GM12878 (cell line): Measurements from ENCODE around the gene CACNA2D1. TPM values are rescaled to one million over a fixed set of nuclear protein-coding genes. Genes with fewer than 3 reads are reported as not detected.

Experiments
- ATAC-seq: fragments of 200-7000 bp; cut with Tn5 transposase; 3 replicates; pipeline ENCODE4 v1.9.1; 2020; ENCODE audit warnings: mild to moderate bottlenecking, moderate library complexity
- BruUV-seq: library from RNA; stranded (reverse); fragments of 400-500 nt; replicated peaks from 2 replicates; lab custom pipeline; 2021; lab: Mats Ljungman, UMichigan
- CTCF ChIA-PET: fragments of 300-600 bp; sonication (Branson Sonifier 250); formaldehyde crosslinking; extraction: SDS; loops from one replicate; lab custom pipeline; 2021; ENCODE audit warnings: inconsistent platforms; lab: Yijun Ruan, JAX
- POLR2A ChIA-PET: fragments of 350-600 bp; formaldehyde crosslinking; extraction: SDS; loops from one replicate; lab custom pipeline; 2021; ENCODE audit warnings: inconsistent platforms; lab: Charles Lee
- RAD21 ChIA-PET: fragments of 300-600 bp; sonication (Branson Sonifier 250); formaldehyde crosslinking; loops from one replicate; lab custom pipeline; 2023; ENCODE audit warnings: antibody characterized with exemption; ENCODE audit not compliant: unreplicated experiment; lab: Charles Lee
- SMC1A ChIA-PET: fragments of 300-600 bp; sonication (Branson Sonifier 250); formaldehyde crosslinking; loops from one replicate; lab custom pipeline; 2023; ENCODE audit not compliant: unreplicated experiment, uncharacterized antibody; lab: Charles Lee
- DNase-seq: peaks from one replicate; pipeline ENCODE4 v3.0.0-alpha.2; 2011; ENCODE audit warnings: low read depth, low spot score
- FAIRE-seq: peaks from 3 replicates; lab custom pipeline; 2011; peaks lifted over from hg19 to GRCh38; lab: Jason Lieb, UNC
- H2AFZ ChIP-seq: 2 replicates; pipeline ENCODE4 v1.6.0; 2011; ENCODE audit warnings: low read depth, low read length, control low read depth; ENCODE audit not compliant: control insufficient read depth
- H3K27ac ChIP-seq: 2 replicates; pipeline ENCODE4 v1.5.1; 2011; ENCODE audit warnings: control low read depth; ENCODE audit not compliant: control insufficient read depth, insufficient read depth
- H3K27me3 ChIP-seq, 2 experiments: replicated peaks in 1 of 2; 2 replicates each; pipeline versions ENCODE4 v1.6.0 to v1.6.1; 2011; ENCODE audit warnings: low read length in 1 of 2; ENCODE audit not compliant: control insufficient read depth in 2 of 2, insufficient read depth in 2 of 2
- H3K36me3 ChIP-seq, 2 experiments: 2 replicates each; pipeline ENCODE4 v1.5.1; 2011; ENCODE audit warnings: low read length in 1 of 2; ENCODE audit not compliant: control insufficient read depth in 2 of 2, insufficient read depth in 2 of 2
- H3K4me1 ChIP-seq: 2 replicates; pipeline ENCODE4 v1.6.1; 2011; ENCODE audit warnings: mild to moderate bottlenecking, low read length, moderate library complexity, mixed read lengths; ENCODE audit not compliant: control insufficient read depth, insufficient read depth
- H3K4me2 ChIP-seq: 2 replicates; pipeline ENCODE4 v1.6.0; 2011; ENCODE audit warnings: control low read depth; ENCODE audit not compliant: control insufficient read depth, insufficient read depth
- H3K4me3 ChIP-seq: fragments of 200-600 bp; sonication (generic); 2 replicates; pipeline ENCODE4 v1.5.1; 2016
- H3K79me2 ChIP-seq: 2 replicates; pipeline ENCODE4 v1.6.0; 2011; ENCODE audit warnings: low read length; ENCODE audit not compliant: control insufficient read depth, insufficient read depth
- H3K9ac ChIP-seq: 2 replicates; pipeline ENCODE4 v1.8.0; 2011; ENCODE audit warnings: low read length, control low read depth, mixed read lengths; ENCODE audit not compliant: control insufficient read depth, insufficient read depth
- H3K9me3 ChIP-seq: replicated peaks from 3 replicates; pipeline ENCODE4 v1.5.1; 2011; ENCODE audit warnings: mild to moderate bottlenecking, low read length; ENCODE audit not compliant: control insufficient read depth, insufficient read depth
- H4K20me1 ChIP-seq: 2 replicates; pipeline ENCODE4 v1.6.0; 2011; ENCODE audit not compliant: control insufficient read depth, insufficient read depth
- BHLHE40 ChIP-seq, 2 experiments: fragments of 450-650 bp in 1 of 2; IDR thresholded peaks; 2 replicates each; pipeline ENCODE4 v1.6.1; 2011 to 2017; ENCODE audit warnings: low read depth in 2 of 2, borderline replicate concordance in 1 of 2, improper control_type of control experiment in 1 of 2, low read length in 1 of 2, mild to moderate bottlenecking in 1 of 2
- ETV6 ChIP-seq, 2 experiments: fragments of 450-650 bp in 1 of 2; IDR thresholded peaks in 1 of 2; conservative IDR thresholded peaks in 1 of 2; 2 replicates each; pipeline ENCODE4 v1.6.1; 2014; ENCODE audit warnings: antibody characterized with exemption in 1 of 2, borderline replicate concordance in 1 of 2, low read depth in 1 of 2, mild to moderate bottlenecking in 1 of 2, moderate library complexity in 1 of 2
- IKZF2 ChIP-seq, 2 experiments: fragments of 450-650 bp; IDR thresholded peaks; 2 replicates each; pipeline ENCODE4 v1.6.1; 2017; ENCODE audit warnings: mild to moderate bottlenecking in 2 of 2, moderate library complexity in 2 of 2
- NBN ChIP-seq: fragments of 450-650 bp; IDR thresholded peaks from 2 replicates; pipeline ENCODE4 v1.6.1; 2016
- NFIC ChIP-seq: IDR thresholded peaks from 2 replicates; pipeline ENCODE4 v1.6.1; 2012; ENCODE audit warnings: low read depth, mild to moderate bottlenecking, inconsistent platforms, low read length, moderate library complexity
- RAD21 ChIP-seq: IDR thresholded peaks from 2 replicates; pipeline ENCODE4 v1.6.1; 2011; ENCODE audit warnings: mild to moderate bottlenecking, low read depth, low read length, moderate library complexity; ENCODE audit not compliant: insufficient read depth
- SP1 ChIP-seq: IDR thresholded peaks from one replicate; pipeline ENCODE4 v1.6.1; 2011; ENCODE audit warnings: low read depth, low read length
- SREBF2 ChIP-seq: IDR thresholded peaks from 2 replicates; pipeline ENCODE4 v1.6.1; 2012; ENCODE audit warnings: mild to moderate bottlenecking, low read length
- SRF ChIP-seq, 2 experiments: IDR thresholded peaks; 2 replicates each; pipeline ENCODE4 v1.6.1; 2011; ENCODE audit warnings: low read depth in 2 of 2, low read length in 2 of 2, mild to moderate bottlenecking in 1 of 2, moderate library complexity in 1 of 2
- WGBS: methylation state at CpG from one replicate; pipeline ENCODE4 v1.1.6; 2016; ENCODE audit warnings: low lambda C conversion rate; ENCODE audit not compliant: insufficient replicate concordance, insufficient coverage; ENCODE audit errors: missing lambda C conversion rate; 5-methylcytosine and 5-hydroxymethylcytosine counted together
- in situ Hi-C: fragments of 300-500 bp; cut with MboI; formaldehyde crosslinking; loops from 9 replicates; pipeline ENCODE4 v1.14.3; 2018; ENCODE audit warnings: mixed read lengths
- intact Hi-C: fragments of 100-400 bp; cut with micrococcal nuclease; formaldehyde crosslinking; loops from one replicate; pipeline ENCODE4 v1.14.2; 2022; ENCODE audit not compliant: unreplicated experiment
- polyA plus RNA-seq, 11 experiments: library from polyadenylated mRNA; depleted of rRNA in 4 of 11; unstranded in 6 of 11; stranded (reverse) in 5 of 11; fragments of >200 nt; fragmentation: Nextera tagmentation in 4 of 11; fragmentation: Illumina TruSeq in 1 of 11; extraction: Ambion mirVana in 4 of 11; extraction: Trizol in 1 of 11; gene quantifications; 1 replicate in 1 of 11; 2 replicates in 10 of 11; pipeline versions ENCODE4 v1.2.1 to v1.2.3, GENCODE V29; 2011 to 2016; ENCODE audit warnings: inconsistent platforms in 2 of 11, missing spikeins in 2 of 11, low read depth in 1 of 11
- total RNA-seq, 4 experiments: library from RNA; depleted of rRNA in 3 of 4; stranded (reverse); fragments of >200 nt in 3 of 4; fragmentation: Illumina TruSeq in 1 of 4; extraction: Trizol in 1 of 4; gene quantifications; 2 replicates each; pipeline versions ENCODE4 v1.2.1 to v1.2.3, GENCODE V29; 2013 to 2021
- TF ChIP-seq, protein P1 (sequence below): fragments of 150-350 bp; IDR thresholded peaks from 2 replicates; pipeline ENCODE4 v1.6.1; 2016; ENCODE audit warnings: low read depth, low read length
- TF ChIP-seq, protein P2 (sequence below): fragments of 450-650 bp; formaldehyde crosslinking; IDR thresholded peaks from 2 replicates; pipeline ENCODE4 v1.4.0; 2022; ENCODE audit warnings: mild to moderate bottlenecking, moderate library complexity
- TF ChIP-seq, protein P3 (sequence below): fragments of 450-650 bp; IDR thresholded peaks from 2 replicates; pipeline ENCODE4 v1.6.1; 2014; ENCODE audit warnings: mild to moderate bottlenecking
- TF ChIP-seq, protein P4 (sequence below): IDR thresholded peaks from 2 replicates; pipeline ENCODE4 v1.6.1; 2011; ENCODE audit warnings: low read depth, mild to moderate bottlenecking, low read length, moderate library complexity, borderline replicate concordance; ENCODE audit errors: extremely low read depth

CACNA2D1 gene
- total and polyA plus RNA-seq, 10 of the 15 experiments (the other 5 are each of a cell fraction or from before 2014, with no cell fraction given): 0.14 to 14.8 (median 0.97) TPM

DNA sequence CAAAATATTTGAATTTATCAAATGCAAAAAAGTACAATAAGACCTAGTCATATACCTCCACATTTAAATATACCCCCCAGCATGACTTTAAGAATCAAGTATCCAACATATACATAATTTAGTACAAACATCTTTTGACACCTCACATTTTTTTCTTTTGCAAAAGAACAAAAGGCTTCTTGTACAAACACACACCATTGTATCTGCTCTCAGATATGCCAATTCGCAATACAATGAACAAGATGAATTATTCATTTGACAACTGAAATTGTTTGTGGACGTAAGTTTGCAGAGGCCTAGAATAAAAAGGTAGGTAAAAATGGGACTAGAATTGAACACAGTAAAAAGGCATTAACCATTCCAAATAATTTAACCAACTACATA, 154.4 kb downstream of the CACNA2D1 start:
- RAD21 ChIA-PET: no interaction called here
- no peak overlapping the region for H3K27ac ChIP-seq
- no peak overlapping the region for H3K9ac ChIP-seq
- H3K4me1 ChIP-seq: no peaks in the 10 kb centered on the region
- no peaks in the 10 kb centered on the region for H3K79me2 ChIP-seq
- POLR2A ChIA-PET: interaction anchor here (0.9 kb wide), 1 partner anchor 72 kb away, joined by 3 read pairs; no protein-coding TSS in a partner anchor
- intact Hi-C loops: no loop called here
- WGBS: 16% methylated on average over 2 of the region's 2 CpGs
- no peaks in the 10 kb centered on the region for H3K9me3 ChIP-seq
- no peaks in the 10 kb centered on the region for H3K27me3 ChIP-seq
- no peak overlapping the region for H3K4me3 ChIP-seq
- FAIRE-seq: no peak
- DNase-seq: no peak
- CTCF ChIA-PET: interaction anchor here (0.9 to 1.4 kb wide), 2 partner anchors 19 to 40 kb away, joined by 3 to 4 read pairs; no protein-coding TSS in a partner anchor
- BruUV-seq: no TSS peak
- no peak overlapping the region for H3K4me2 ChIP-seq
- no peak overlapping the region for H2AFZ ChIP-seq
- no peaks in the 10 kb centered on the region for H3K36me3 ChIP-seq
- in situ Hi-C loops: no loop called here
- SMC1A ChIA-PET: interaction anchor here (2.0 kb wide), 1 partner anchor 36 kb away, joined by 8 read pairs; no protein-coding TSS in a partner anchor
- no peaks in the 10 kb centered on the region for H4K20me1 ChIP-seq
- no peak for ATAC-seq
- TF ChIP-seq ETV6 (conservative IDR thresholded peaks at IDR 0.05 in 1 of 2, IDR thresholded peaks at IDR 0.05 in 1 of 2; ENCODE audit: borderline replicate concordance in 1 of 2, low read depth in 1 of 2) (no peak), BHLHE40 (IDR thresholded peaks at IDR 0.05; ENCODE audit: borderline replicate concordance in 1 of 2, low read depth in 2 of 2, low read length in 1 of 2) (no peak), IKZF2 (IDR thresholded peaks at IDR 0.05) (no peak), NFIC (no peak), SREBF2 (no peak), RAD21 (no peak), SP1 (no peak), NBN (no peak), SRF (IDR thresholded peaks at IDR 0.05; ENCODE audit: low read depth in 2 of 2, low read length in 2 of 2) (no peak)
- TF ChIP-seq, protein P1, sequence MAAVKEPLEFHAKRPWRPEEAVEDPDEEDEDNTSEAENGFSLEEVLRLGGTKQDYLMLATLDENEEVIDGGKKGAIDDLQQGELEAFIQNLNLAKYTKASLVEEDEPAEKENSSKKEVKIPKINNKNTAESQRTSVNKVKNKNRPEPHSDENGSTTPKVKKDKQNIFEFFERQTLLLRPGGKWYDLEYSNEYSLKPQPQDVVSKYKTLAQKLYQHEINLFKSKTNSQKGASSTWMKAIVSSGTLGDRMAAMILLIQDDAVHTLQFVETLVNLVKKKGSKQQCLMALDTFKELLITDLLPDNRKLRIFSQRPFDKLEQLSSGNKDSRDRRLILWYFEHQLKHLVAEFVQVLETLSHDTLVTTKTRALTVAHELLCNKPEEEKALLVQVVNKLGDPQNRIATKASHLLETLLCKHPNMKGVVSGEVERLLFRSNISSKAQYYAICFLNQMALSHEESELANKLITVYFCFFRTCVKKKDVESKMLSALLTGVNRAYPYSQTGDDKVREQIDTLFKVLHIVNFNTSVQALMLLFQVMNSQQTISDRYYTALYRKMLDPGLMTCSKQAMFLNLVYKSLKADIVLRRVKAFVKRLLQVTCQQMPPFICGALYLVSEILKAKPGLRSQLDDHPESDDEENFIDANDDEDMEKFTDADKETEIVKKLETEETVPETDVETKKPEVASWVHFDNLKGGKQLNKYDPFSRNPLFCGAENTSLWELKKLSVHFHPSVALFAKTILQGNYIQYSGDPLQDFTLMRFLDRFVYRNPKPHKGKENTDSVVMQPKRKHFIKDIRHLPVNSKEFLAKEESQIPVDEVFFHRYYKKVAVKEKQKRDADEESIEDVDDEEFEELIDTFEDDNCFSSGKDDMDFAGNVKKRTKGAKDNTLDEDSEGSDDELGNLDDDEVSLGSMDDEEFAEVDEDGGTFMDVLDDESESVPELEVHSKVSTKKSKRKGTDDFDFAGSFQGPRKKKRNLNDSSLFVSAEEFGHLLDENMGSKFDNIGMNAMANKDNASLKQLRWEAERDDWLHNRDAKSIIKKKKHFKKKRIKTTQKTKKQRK: no peak
- TF ChIP-seq, protein P2, sequence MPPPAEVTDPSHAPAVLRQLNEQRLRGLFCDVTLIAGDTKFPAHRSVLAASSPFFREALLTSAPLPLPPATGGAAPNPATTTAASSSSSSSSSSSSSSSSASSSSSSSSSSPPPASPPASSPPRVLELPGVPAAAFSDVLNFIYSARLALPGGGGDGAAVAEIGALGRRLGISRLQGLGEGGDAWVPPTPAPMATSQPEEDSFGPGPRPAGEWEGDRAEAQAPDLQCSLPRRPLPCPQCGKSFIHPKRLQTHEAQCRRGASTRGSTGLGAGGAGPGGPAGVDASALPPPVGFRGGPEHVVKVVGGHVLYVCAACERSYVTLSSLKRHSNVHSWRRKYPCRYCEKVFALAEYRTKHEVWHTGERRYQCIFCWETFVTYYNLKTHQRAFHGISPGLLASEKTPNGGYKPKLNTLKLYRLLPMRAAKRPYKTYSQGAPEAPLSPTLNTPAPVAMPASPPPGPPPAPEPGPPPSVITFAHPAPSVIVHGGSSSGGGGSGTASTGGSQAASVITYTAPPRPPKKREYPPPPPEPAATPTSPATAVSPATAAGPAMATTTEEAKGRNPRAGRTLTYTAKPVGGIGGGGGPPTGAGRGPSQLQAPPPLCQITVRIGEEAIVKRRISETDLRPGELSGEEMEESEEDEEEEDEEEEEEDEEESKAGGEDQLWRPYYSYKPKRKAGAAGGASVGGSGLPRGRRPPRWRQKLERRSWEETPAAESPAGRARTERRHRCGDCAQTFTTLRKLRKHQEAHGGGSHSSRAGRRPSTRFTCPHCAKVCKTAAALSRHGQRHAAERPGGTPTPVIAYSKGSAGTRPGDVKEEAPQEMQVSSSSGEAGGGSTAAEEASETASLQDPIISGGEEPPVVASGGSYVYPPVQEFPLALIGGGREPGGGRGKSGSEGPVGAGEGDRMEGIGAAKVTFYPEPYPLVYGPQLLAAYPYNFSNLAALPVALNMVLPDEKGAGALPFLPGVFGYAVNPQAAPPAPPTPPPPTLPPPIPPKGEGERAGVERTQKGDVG: no peak
- TF ChIP-seq, protein P3, sequence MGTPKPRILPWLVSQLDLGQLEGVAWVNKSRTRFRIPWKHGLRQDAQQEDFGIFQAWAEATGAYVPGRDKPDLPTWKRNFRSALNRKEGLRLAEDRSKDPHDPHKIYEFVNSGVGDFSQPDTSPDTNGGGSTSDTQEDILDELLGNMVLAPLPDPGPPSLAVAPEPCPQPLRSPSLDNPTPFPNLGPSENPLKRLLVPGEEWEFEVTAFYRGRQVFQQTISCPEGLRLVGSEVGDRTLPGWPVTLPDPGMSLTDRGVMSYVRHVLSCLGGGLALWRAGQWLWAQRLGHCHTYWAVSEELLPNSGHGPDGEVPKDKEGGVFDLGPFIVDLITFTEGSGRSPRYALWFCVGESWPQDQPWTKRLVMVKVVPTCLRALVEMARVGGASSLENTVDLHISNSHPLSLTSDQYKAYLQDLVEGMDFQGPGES: no peak
- TF ChIP-seq, protein P4, sequence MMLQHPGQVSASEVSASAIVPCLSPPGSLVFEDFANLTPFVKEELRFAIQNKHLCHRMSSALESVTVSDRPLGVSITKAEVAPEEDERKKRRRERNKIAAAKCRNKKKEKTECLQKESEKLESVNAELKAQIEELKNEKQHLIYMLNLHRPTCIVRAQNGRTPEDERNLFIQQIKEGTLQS: no peak
